Measurements from ENCODE around the gene CEP152. TPM values are rescaled to one million over a fixed set of nuclear protein-coding genes. Genes with fewer than 3 reads are reported as not detected.

CEP152 gene
- polyA plus RNA-seq, 1 donor from 2014 or later: 1.3 TPM

DNA sequence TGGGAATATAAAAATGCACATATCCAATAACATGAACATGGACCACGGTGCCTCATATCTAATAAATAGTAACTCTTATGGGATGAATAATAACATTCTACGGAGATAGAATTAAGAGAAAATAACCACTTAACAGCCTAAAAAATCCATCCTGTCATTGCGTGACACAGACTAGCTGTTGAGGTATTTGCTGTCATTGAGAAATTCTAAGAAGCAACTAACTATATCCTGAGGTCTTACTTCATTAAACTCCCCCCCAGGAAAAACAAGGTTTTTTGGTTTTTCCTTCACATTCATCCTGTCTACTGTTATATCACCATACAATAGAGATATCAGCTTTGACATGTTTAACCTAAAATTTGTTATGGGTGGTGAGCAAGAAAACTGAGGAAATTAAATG is 14.3 kb downstream of the CEP152 start:
- Histone ChIP-seq H3K79me2 (replicated peaks; ENCODE audit: insufficient read depth, low read length) (no peaks in the 10 kb centered on the region), H3K9me3 (ENCODE audit: low read length) (no peaks in the 10 kb centered on the region)

DNA sequence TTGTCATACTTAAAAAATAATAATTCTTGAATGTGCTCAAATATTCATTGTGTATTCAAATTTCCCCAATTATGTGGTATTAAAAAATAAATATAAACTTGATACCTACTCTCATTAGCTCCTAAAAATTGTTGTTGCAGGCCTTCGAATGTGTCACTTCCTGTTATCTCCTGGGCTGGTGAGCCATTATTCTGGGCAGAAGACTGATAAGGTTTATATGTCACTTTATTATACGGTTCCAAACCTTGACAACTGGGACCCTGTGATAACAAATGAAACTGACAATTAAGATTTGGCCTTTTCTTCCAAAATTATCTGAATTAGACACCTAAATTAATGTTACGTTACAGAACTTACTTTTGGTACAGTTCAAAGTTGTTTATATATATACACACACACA is 15.0 kb downstream of the CEP152 start:
- no peaks in the 10 kb centered on the region for H3F3A ChIP-seq (ENCODE audit: insufficient read depth, low read length, poor library complexity, severe bottlenecking)
- no peak overlapping the region for H3K27ac ChIP-seq (ENCODE audit: low read length)
- no peak overlapping the region for H2AFZ ChIP-seq (ENCODE audit: low read depth, low read length)
- no peaks in the 10 kb centered on the region for H4K20me1 ChIP-seq (ENCODE audit: insufficient read depth)
- no peaks in the 10 kb centered on the region for H3K36me3 ChIP-seq (ENCODE audit: insufficient read depth, low read length)
- no peaks in the 10 kb centered on the region for H3K9me3 ChIP-seq (ENCODE audit: low read length)
- H3K4me3 ChIP-seq (ENCODE audit: low read length): no peak overlapping the region
- H3K79me2 ChIP-seq (replicated peaks; ENCODE audit: insufficient read depth, low read length): no peaks in the 10 kb centered on the region
- TF ChIP-seq EZH2 (IDR thresholded peaks at IDR 0.05; ENCODE audit: borderline replicate concordance, insufficient read depth, low read length, poor library complexity, severe bottlenecking): no peak
- TF ChIP-seq, protein P1, sequence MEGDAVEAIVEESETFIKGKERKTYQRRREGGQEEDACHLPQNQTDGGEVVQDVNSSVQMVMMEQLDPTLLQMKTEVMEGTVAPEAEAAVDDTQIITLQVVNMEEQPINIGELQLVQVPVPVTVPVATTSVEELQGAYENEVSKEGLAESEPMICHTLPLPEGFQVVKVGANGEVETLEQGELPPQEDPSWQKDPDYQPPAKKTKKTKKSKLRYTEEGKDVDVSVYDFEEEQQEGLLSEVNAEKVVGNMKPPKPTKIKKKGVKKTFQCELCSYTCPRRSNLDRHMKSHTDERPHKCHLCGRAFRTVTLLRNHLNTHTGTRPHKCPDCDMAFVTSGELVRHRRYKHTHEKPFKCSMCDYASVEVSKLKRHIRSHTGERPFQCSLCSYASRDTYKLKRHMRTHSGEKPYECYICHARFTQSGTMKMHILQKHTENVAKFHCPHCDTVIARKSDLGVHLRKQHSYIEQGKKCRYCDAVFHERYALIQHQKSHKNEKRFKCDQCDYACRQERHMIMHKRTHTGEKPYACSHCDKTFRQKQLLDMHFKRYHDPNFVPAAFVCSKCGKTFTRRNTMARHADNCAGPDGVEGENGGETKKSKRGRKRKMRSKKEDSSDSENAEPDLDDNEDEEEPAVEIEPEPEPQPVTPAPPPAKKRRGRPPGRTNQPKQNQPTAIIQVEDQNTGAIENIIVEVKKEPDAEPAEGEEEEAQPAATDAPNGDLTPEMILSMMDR (IDR thresholded peaks at IDR 0.05; ENCODE audit: poor library complexity, severe bottlenecking): no peak
- no peak for TF ChIP-seq MXI1 (conservative IDR thresholded peaks at IDR 0.05; ENCODE audit: poor library complexity, severe bottlenecking)
- TF ChIP-seq EP300 (conservative IDR thresholded peaks at IDR 0.05; ENCODE audit: poor library complexity, severe bottlenecking): no peak
- TF ChIP-seq, protein P2, sequence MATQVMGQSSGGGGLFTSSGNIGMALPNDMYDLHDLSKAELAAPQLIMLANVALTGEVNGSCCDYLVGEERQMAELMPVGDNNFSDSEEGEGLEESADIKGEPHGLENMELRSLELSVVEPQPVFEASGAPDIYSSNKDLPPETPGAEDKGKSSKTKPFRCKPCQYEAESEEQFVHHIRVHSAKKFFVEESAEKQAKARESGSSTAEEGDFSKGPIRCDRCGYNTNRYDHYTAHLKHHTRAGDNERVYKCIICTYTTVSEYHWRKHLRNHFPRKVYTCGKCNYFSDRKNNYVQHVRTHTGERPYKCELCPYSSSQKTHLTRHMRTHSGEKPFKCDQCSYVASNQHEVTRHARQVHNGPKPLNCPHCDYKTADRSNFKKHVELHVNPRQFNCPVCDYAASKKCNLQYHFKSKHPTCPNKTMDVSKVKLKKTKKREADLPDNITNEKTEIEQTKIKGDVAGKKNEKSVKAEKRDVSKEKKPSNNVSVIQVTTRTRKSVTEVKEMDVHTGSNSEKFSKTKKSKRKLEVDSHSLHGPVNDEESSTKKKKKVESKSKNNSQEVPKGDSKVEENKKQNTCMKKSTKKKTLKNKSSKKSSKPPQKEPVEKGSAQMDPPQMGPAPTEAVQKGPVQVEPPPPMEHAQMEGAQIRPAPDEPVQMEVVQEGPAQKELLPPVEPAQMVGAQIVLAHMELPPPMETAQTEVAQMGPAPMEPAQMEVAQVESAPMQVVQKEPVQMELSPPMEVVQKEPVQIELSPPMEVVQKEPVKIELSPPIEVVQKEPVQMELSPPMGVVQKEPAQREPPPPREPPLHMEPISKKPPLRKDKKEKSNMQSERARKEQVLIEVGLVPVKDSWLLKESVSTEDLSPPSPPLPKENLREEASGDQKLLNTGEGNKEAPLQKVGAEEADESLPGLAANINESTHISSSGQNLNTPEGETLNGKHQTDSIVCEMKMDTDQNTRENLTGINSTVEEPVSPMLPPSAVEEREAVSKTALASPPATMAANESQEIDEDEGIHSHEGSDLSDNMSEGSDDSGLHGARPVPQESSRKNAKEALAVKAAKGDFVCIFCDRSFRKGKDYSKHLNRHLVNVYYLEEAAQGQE (IDR thresholded peaks at IDR 0.05; ENCODE audit: borderline replicate concordance): no peak
- TF ChIP-seq POLR2AphosphoS5 (IDR thresholded peaks at IDR 0.05): no peak
- TF ChIP-seq SMC3 (conservative IDR thresholded peaks at IDR 0.05; ENCODE audit: poor library complexity): no peak
- no peak overlapping the region for H3K4me2 ChIP-seq (ENCODE audit: low read length)
- H3K9ac ChIP-seq (ENCODE audit: low read length): no peak overlapping the region
- H3K9me2 ChIP-seq (ENCODE audit: insufficient read depth, low read length): no peaks in the 10 kb centered on the region
- H3K27me3 ChIP-seq (ENCODE audit: insufficient read depth, low read depth, low read length): no peaks in the 10 kb centered on the region

More for the DNA sequence above, 14.3 kb downstream of the CEP152 start:
- H3K9me2 ChIP-seq (ENCODE audit: insufficient read depth, low read length): no peaks in the 10 kb centered on the region
- H2AFZ ChIP-seq (ENCODE audit: low read depth, low read length): no peak overlapping the region
- H3K27me3 ChIP-seq (ENCODE audit: insufficient read depth, low read depth, low read length): no peaks in the 10 kb centered on the region
- no peak overlapping the region for H3K4me2 ChIP-seq (ENCODE audit: low read length)
- no peak overlapping the region for H3K4me3 ChIP-seq (ENCODE audit: low read length)
- H3K36me3 ChIP-seq (ENCODE audit: insufficient read depth, low read length): no peaks in the 10 kb centered on the region
- H4K20me1 ChIP-seq (ENCODE audit: insufficient read depth): no peaks in the 10 kb centered on the region
- TF ChIP-seq MXI1 (conservative IDR thresholded peaks at IDR 0.05; ENCODE audit: poor library complexity, severe bottlenecking): no peak
- no peak for TF ChIP-seq POLR2AphosphoS5 (IDR thresholded peaks at IDR 0.05)
- TF ChIP-seq, protein P2 (IDR thresholded peaks at IDR 0.05; ENCODE audit: borderline replicate concordance): no peak
- no peak for TF ChIP-seq EP300 (conservative IDR thresholded peaks at IDR 0.05; ENCODE audit: poor library complexity, severe bottlenecking)
- no peak for TF ChIP-seq TAF1 (IDR thresholded peaks at IDR 0.05; ENCODE audit: low read depth)
- TF ChIP-seq RAD21 (conservative IDR thresholded peaks at IDR 0.05): no peak
- TF ChIP-seq, protein P1 (IDR thresholded peaks at IDR 0.05; ENCODE audit: poor library complexity, severe bottlenecking): no peak
- TF ChIP-seq SMC3 (conservative IDR thresholded peaks at IDR 0.05; ENCODE audit: poor library complexity): no peak
- TF ChIP-seq EZH2 (IDR thresholded peaks at IDR 0.05; ENCODE audit: borderline replicate concordance, insufficient read depth, low read length, poor library complexity, severe bottlenecking): no peak
- H3K9ac ChIP-seq (ENCODE audit: low read length): no peak overlapping the region
- no peaks in the 10 kb centered on the region for H3F3A ChIP-seq (ENCODE audit: insufficient read depth, low read length, poor library complexity, severe bottlenecking)
- no peak overlapping the region for H3K27ac ChIP-seq (ENCODE audit: low read length)

Measured in neural cell (in vitro differentiated cells).